Activated CD4-positive, alpha-beta T cell treated with anti-CD3 and anti-CD28 coated beads, Interleukin-2, amount 10 ng/mL, durations not matched to agents 7 days and 5 days (primary cell): Measurements from ENCODE around the gene BMP2K. TPM values are rescaled to one million over a fixed set of nuclear protein-coding genes. Genes with fewer than 3 reads are reported as not detected.
"Not testable (repeated sequence)": the region's sequence is repeated elsewhere in the genome, so short reads cannot be mapped to it uniquely, and the experiment has no call there.

Experiments used
- CTCF ChIA-PET: fragments of 350-600 bp; sonication (Branson Sonifier 250); formaldehyde crosslinking; loops from one replicate; lab custom pipeline; 2021; ENCODE audit warnings: antibody characterized with exemption; lab: Charles Lee
- POLR2A ChIA-PET: fragments of 350-600 bp; sonication (Branson Sonifier 250); formaldehyde crosslinking; loops from one replicate; lab custom pipeline; 2021; ENCODE audit warnings: antibody characterized with exemption; lab: Charles Lee
- DNase-seq: peaks from one replicate; pipeline ENCODE4 v3.0.0-alpha.2; 2020
- H3K27ac Mint-ChIP-seq: one replicate; pipeline ENCODE4 v1.8.0; 2021; ENCODE audit warnings: mild to moderate bottlenecking, moderate library complexity, mixed read lengths
- H3K27me3 Mint-ChIP-seq: one replicate; pipeline ENCODE4 v1.8.0; 2021; ENCODE audit warnings: mixed read lengths
- H3K36me3 Mint-ChIP-seq: one replicate; pipeline ENCODE4 v1.8.0; 2021; ENCODE audit warnings: low read depth, mixed read lengths
- H3K4me1 Mint-ChIP-seq: one replicate; pipeline ENCODE4 v1.8.0; 2021; ENCODE audit warnings: mixed read lengths
- H3K4me3 Mint-ChIP-seq: one replicate; pipeline ENCODE4 v1.8.0; 2021; ENCODE audit warnings: mild to moderate bottlenecking, moderate library complexity, mixed read lengths
- H3K9me3 Mint-ChIP-seq: one replicate; pipeline ENCODE4 v1.8.0; 2021; ENCODE audit warnings: mixed read lengths
- total RNA-seq, 2 experiments: library from RNA; stranded (reverse); gene quantifications; one replicate each; pipeline ENCODE4 v1.2.3, GENCODE V29; 2021

BMP2K gene
- total RNA-seq, 2 experiments from 2014 or later = 23.2 to 31.3 TPM

- Mint-ChIP-seq H3K27ac (no peak overlapping the region), H3K4me3 (no peak overlapping the region), H3K9me3 (no peaks in the 10 kb centered on the region), H3K36me3 (peaks cover 5% of the 10 kb centered on the region), H3K4me1 (peaks cover 16% of the 10 kb centered on the region), H3K27me3 (no peaks in the 10 kb centered on the region)
- DNase-seq = no peak
- CTCF ChIA-PET = interaction anchor here (1.4 kb wide), 1 partner anchor 9 kb away, joined by 3 read pairs; no protein-coding TSS in a partner anchor
- POLR2A ChIA-PET = no interaction called here
Observed at GRCh38 chr4:78781924-78782323, 5.8 kb downstream of the BMP2K start.

GRCh38 chr4:78784236-78784865 lies 8.2 kb downstream of the BMP2K start:
- Mint-ChIP-seq H3K27me3 (no peaks in the 10 kb centered on the region), H3K4me1 (peaks cover 8% of the 10 kb centered on the region), H3K9me3 (no peaks in the 10 kb centered on the region), H3K4me3 (no peak overlapping the region), H3K36me3 (peaks cover 5% of the 10 kb centered on the region), H3K27ac (no peak overlapping the region)
- POLR2A ChIA-PET = no interaction called here
- DNase-seq = no peak
- CTCF ChIA-PET = no interaction called here

DNA sequence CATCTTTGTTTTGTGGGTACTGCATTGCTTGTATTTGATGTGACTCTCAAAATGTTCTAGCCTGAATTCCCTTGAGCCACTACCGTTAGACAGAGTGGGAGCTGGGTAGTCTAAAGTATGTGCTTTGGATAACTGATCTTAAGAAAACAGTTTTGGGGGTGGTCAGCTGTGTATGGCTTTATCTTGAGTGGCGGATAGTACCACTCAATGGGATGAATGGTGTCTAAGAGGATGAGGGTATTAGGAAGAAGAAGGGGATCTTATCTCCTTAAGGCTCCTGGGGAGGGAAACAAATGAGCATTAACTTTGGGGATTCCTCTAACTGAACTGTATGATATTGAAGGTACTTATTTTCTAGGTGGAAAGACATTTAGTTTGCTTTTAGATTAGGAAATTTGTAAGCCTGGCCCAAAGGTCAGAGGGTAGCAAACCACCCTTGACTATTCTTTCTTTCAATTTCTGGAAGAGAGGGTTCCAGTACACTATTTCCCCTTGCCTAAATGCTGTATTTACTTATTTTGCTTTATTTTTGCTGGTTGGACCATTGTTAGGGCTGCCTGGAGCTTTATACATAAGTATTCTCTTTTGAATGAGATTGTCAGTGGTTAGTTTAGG lies 11.3 kb downstream of the BMP2K start:
- H3K36me3 Mint-ChIP-seq = peaks cover 9% of the 10 kb centered on the region
- peaks cover 8% of the 10 kb centered on the region for H3K4me1 Mint-ChIP-seq
- H3K9me3 Mint-ChIP-seq = no peaks in the 10 kb centered on the region
- no peak for DNase-seq
- H3K27me3 Mint-ChIP-seq = no peaks in the 10 kb centered on the region
- no peak overlapping the region for H3K4me3 Mint-ChIP-seq
- H3K27ac Mint-ChIP-seq = no peak overlapping the region
- POLR2A ChIA-PET = interaction anchor here (0.6 kb wide), 1 partner anchor 786 kb away, joined by 10 read pairs; no protein-coding TSS in a partner anchor
- CTCF ChIA-PET = interaction anchor here (1.5 kb wide), 1 partner anchor 11 kb away, joined by 3 read pairs; the partner anchor contains the start of gene BMP2K

DNA sequence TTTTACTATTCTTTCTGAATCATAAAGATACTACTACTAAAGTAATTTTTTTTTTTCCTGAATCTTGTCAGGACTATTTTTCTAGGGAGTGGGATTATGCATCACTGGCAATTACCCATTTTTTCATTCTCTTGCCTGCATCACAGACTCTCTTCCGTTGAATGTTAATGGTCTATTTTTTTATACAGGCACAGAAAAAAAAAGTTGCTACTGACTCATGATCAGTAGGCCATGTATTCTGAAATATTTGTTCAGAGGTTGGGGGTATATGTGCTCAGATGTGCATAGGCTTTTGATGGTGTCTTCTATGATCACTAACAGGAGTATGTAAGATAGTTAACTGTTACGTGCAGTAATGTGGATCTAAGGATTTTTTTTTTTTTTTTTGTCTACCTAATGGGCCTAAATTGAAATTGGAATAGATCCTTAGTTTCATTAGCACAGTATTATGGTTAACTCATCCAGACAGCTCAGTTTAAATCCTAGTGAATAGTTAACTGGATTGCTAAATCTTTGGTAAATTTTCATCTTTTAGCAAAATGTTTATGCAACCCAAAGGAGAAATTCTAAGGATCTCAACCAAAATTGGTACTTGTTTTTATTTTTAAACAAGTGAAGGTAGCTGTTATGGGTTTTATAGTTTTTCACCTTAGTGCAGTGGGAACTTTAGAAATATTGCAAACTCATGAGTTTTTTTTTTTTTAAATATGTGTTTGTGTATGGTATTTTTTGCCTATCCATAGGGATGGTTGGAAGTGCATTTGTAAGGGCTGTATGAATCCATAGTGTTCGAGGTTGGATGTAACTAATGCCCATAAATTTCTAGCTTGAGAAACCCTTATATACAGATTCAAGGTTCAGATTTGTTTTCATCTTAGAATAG lies 12.1 kb downstream of the BMP2K start:
- peaks cover 9% of the 10 kb centered on the region for H3K36me3 Mint-ChIP-seq
- no peak for DNase-seq
- H3K4me1 Mint-ChIP-seq = peaks cover 8% of the 10 kb centered on the region
- CTCF ChIA-PET = interaction anchor here (0.6 to 1.5 kb wide), 7 partner anchors 12 to 1394 kb away, joined by 3 to 7 read pairs (median 5); partner anchors contain the start of gene BMP2K
- no peak overlapping the region for H3K27ac Mint-ChIP-seq
- H3K4me3 Mint-ChIP-seq = no peak overlapping the region
- no peaks in the 10 kb centered on the region for H3K27me3 Mint-ChIP-seq
- no peaks in the 10 kb centered on the region for H3K9me3 Mint-ChIP-seq
- POLR2A ChIA-PET = interaction anchor here (0.6 to 0.7 kb wide), 2 partner anchors 11 to 787 kb away, joined by 4 to 10 read pairs; no protein-coding TSS in a partner anchor

DNA sequence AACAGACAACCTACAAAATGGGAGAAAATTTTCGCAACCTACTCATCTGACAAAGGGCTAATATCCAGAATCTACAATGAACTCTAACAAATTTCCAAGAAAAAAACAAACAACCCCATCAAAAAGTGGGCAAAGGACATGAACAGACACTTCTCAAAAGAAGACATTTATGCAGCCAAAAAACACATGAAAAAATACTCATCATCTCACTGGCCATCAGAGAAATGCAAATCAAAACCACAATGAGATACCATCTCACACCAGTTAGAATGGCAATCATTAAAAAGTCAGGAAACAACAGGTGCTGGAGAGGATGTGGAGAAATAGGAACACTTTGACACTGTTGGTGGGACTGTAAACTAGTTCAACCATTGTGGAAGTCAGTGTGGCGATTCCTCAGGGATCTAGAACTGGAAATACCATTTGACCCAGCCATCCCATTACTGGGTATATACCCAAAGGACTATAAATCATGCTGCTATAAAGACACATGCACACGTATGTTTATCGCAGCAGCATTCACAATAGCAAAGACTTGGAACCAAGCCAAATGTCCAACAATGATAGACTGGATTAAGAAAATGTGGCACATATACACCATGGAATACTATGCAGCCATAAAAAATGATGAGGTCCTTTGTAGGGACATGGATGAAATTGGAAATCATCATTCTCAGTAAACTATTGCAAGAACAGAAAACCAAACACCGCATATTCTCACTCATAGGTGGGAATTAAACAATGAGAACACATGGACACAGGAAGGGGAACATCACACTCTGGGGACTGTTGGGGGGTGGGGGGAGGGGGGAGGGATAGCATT lies 19.7 kb downstream of the BMP2K start:
- H3K27ac Mint-ChIP-seq, DNase-seq, H3K4me1 Mint-ChIP-seq, POLR2A ChIA-PET, H3K9me3 Mint-ChIP-seq, H3K4me3 Mint-ChIP-seq, CTCF ChIA-PET, H3K27me3 Mint-ChIP-seq: not testable (repeated sequence)
- H3K36me3 Mint-ChIP-seq = peaks cover 16% of the 10 kb centered on the region

DNA sequence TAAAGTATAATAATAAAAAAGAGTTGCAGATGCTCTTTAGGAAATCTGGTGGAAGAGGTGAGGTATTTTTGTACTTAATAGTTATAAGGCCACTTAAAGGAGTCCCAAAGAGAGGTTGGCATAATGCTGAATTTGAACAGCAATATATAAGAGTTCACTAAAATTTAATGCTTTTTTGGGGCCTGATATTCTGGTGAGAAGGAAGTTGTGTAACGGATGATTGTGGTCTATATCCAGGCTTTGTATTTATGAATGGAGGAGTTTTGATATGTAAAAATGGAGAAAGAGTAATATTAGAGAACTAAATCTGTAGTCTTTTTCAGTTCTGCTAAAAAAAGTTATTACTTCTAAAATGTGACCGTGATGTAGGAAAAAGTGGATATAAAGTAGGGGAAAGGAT lies 20.4 kb downstream of the BMP2K start:
- Mint-ChIP-seq H3K4me3 (no peak overlapping the region), H3K9me3 (peaks cover 10% of the 10 kb centered on the region), H3K27me3 (no peaks in the 10 kb centered on the region), H3K4me1 (peaks cover 8% of the 10 kb centered on the region), H3K27ac (no peak overlapping the region), H3K36me3 (peaks cover 13% of the 10 kb centered on the region)
- DNase-seq = no peak
- ChIA-PET POLR2A (no interaction called here), CTCF (interaction anchor here (0.7 kb wide), 1 partner anchor 12 kb away, joined by 3 read pairs; no protein-coding TSS in a partner anchor)

DNA sequence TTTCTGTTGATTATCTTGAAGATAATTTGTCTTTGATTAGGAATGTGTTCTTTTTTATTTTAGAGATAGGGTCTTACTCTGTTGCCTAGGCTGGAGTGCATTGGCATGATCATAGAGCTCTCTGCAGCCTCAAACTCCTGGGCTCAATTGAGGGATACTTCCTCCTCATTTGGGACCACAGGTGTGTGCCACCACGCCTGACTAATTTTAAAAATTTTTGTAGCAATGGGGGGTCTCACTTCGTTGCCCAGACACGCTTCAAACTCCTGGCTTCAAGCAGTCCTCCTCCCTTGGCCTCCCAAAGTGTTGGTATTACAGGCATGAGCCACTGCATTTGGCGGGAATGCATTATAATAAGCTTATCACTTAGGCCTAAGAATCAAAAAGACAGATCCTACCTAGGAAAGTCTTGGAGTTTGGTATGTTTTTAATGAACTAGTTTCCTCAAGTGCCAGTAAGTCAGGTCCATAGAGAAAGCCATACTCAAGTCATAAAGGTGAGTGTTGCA lies 21.7 kb downstream of the BMP2K start:
- Mint-ChIP-seq H3K4me3 (no peak overlapping the region), H3K9me3 (peaks cover 10% of the 10 kb centered on the region), H3K27ac (no peak overlapping the region), H3K36me3 (peaks cover 13% of the 10 kb centered on the region), H3K27me3 (no peaks in the 10 kb centered on the region), H3K4me1 (peaks cover 8% of the 10 kb centered on the region)
- CTCF ChIA-PET = interaction anchor here (1.3 kb wide), 1 partner anchor 13 kb away, joined by 3 read pairs; no protein-coding TSS in a partner anchor
- POLR2A ChIA-PET = no interaction called here
- no peak for DNase-seq

GRCh38 chr4:78799551-78800495 lies 23.7 kb downstream of the BMP2K start:
- Mint-ChIP-seq H3K9me3 (peaks cover 8% of the 10 kb centered on the region), H3K36me3 (peaks cover 11% of the 10 kb centered on the region), H3K4me1 (peaks cover 8% of the 10 kb centered on the region), H3K27me3 (no peaks in the 10 kb centered on the region), H3K27ac (no peak overlapping the region), H3K4me3 (no peak overlapping the region)
- ChIA-PET CTCF (interaction anchor here (1.3 kb wide), 1 partner anchor 10 kb away, joined by 4 read pairs; no protein-coding TSS in a partner anchor), POLR2A (interaction anchor here (0.7 kb wide), 1 partner anchor 26 kb away, joined by 3 read pairs; no protein-coding TSS in a partner anchor)
- DNase-seq = no peak

DNA sequence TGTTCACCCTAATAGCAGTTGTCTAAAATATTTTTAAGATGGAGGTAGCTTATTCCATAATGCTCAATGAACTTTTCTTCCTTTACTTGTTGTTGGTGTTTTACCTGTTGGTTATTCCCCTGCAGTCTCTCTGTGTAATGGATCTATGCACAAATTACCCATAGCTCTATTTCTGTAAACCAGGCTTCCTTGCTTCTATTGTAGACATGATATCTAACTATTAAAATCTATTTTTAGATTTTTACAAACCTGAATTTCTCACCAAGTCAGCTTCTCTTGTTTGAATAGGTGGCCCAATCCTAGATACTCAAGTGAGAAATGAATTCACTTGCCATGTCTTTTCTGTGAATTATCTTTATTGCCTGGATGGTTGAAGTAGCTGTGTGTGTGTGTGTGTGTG lies 24.8 kb downstream of the BMP2K start:
- H3K27me3 Mint-ChIP-seq = no peaks in the 10 kb centered on the region
- H3K27ac Mint-ChIP-seq = no peak overlapping the region
- CTCF ChIA-PET = interaction anchor here (0.5 to 1.3 kb wide), 2 partner anchors 11 to 13 kb away, joined by 4 to 5 read pairs; no protein-coding TSS in a partner anchor
- H3K4me1 Mint-ChIP-seq = peaks cover 8% of the 10 kb centered on the region
- POLR2A ChIA-PET = no interaction called here
- DNase-seq = no peak
- H3K4me3 Mint-ChIP-seq = no peak overlapping the region
- H3K36me3 Mint-ChIP-seq = peaks cover 7% of the 10 kb centered on the region
- peaks cover 7% of the 10 kb centered on the region for H3K9me3 Mint-ChIP-seq

- H3K27ac Mint-ChIP-seq = no peak overlapping the region
- H3K4me1 Mint-ChIP-seq = peaks cover 9% of the 10 kb centered on the region
Observed at GRCh38 chr4:78803983-78804382, 27.8 kb downstream of the BMP2K start.

GRCh38 chr4:78806943-78807460 lies 30.9 kb downstream of the BMP2K start:
- Mint-ChIP-seq H3K9me3 (peaks cover 15% of the 10 kb centered on the region), H3K4me3 (no peak overlapping the region), H3K27ac (no peak overlapping the region), H3K36me3 (peaks cover 21% of the 10 kb centered on the region), H3K4me1 (peaks cover 3% of the 10 kb centered on the region), H3K27me3 (no peaks in the 10 kb centered on the region)
- no peak for DNase-seq
- ChIA-PET POLR2A (no interaction called here), CTCF (no interaction called here)

More at GRCh38 chr4:78803983-78804382, 27.8 kb downstream of the BMP2K start:
- DNase-seq = no peak
- Mint-ChIP-seq H3K27me3 (no peaks in the 10 kb centered on the region), H3K9me3 (peaks cover 15% of the 10 kb centered on the region), H3K4me3 (no peak overlapping the region), H3K36me3 (peaks cover 19% of the 10 kb centered on the region)
- ChIA-PET CTCF (no interaction called here), POLR2A (no interaction called here)
